Suppressor macrophage treated with lipopolysaccharide for 1 hour (primary cell): ENCODE measurements around the gene CCDC91.

Source experiments
- DNase-seq, 3 donors: peaks; one replicate each; pipeline ENCODE4 v3.0.0-alpha.2; 2020 to 2022

CCDC91 gene, protein sequence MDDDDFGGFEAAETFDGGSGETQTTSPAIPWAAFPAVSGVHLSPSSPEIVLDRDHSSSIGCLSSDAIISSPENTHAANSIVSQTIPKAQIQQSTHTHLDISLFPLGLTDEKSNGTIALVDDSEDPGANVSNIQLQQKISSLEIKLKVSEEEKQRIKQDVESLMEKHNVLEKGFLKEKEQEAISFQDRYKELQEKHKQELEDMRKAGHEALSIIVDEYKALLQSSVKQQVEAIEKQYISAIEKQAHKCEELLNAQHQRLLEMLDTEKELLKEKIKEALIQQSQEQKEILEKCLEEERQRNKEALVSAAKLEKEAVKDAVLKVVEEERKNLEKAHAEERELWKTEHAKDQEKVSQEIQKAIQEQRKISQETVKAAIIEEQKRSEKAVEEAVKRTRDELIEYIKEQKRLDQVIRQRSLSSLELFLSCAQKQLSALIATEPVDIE

DNA sequence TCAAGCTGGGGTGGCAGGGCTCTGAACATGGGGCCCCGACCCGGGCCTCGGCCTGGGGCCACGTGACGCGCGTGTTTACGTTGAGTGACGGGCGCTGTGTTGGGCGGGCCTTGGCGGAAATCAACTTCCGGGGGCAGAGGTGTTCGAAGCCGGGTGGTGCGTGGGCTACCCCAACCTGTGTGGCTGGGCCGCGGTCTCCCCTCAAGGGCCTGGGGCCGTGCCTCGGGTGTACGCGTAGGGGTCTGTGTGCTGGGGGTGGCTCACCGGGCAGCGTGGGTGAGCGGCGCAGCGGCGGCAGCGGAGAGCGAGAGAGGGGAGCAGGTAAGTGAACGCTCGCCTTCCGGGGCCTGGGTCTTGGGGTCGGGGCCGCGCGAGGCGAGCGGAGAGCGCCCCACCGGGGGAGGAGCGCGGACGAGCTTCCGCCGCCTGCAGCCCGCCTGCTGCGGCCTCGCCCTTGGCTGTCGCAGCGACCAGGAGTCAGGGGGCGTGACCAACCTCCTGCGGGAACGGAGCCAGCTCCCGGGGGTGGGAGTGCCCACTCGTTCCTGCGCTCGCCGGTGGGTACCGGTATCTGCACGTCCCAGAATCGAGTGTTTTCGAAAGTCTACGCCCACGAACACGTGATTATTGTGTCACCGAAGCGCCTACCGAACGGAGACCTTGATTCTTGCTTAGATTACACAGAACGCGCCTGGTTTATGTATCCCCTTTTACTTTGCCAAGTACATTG lies at the start of gene CCDC91:
Gene CCDC91 (plus strand): TSS at position 136 of the 730 bp plus-strand sequence. CDS start 66,760 bp downstream, outside the sequence.
- peak; percentile 81 to 85 (median 84) for DNase-seq

GRCh38 chr12:28144059-28144458 lies 46.2 kb upstream of the CCDC91 start:
- no peak for DNase-seq

DNA sequence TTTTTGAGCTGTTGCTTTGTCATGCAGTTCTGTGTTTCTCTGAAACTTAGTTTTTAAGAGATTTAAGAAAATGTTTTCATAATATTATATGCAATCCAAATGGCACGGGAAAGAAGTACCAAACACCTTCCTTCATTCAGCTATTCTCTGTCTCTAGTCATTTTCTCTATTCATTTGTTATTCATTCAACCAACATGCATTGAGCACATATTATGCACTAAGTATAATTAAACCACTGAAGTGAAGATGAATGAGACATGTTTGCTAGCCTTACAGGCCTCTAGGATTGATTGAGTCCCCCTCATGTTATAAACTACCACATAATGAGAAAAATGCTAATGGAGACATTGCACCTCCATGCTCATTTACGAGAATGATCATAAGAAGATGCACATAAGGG lies 45.7 kb upstream of the CCDC91 start:
- DNase-seq = no peak

DNA sequence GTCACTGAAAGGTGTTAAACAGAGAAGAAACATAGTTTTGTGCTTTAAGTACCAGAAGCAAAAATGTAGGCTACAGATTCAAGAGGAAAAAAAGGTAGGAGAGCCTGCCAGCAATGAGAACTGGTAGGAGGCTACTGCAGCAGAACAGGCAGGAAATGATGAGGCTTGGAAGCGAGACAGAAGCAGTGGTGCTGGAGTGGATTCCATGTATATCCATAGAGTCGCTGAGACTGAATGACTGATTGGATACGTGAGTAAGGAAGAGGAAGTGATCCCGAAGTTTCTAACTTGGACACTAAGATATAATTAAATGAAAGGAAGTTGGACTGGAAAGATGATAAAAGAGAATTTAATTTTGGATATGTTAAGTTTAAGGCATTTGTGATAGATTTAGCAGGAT lies 45.0 kb upstream of the CCDC91 start:
- DNase-seq = no peak

GRCh38 chr12:28149279-28149678 lies 41.0 kb upstream of the CCDC91 start:
- no peak for DNase-seq

- no peak for DNase-seq
Observed at GRCh38 chr12:28156362-28156761, 33.9 kb upstream of the CCDC91 start.

DNA sequence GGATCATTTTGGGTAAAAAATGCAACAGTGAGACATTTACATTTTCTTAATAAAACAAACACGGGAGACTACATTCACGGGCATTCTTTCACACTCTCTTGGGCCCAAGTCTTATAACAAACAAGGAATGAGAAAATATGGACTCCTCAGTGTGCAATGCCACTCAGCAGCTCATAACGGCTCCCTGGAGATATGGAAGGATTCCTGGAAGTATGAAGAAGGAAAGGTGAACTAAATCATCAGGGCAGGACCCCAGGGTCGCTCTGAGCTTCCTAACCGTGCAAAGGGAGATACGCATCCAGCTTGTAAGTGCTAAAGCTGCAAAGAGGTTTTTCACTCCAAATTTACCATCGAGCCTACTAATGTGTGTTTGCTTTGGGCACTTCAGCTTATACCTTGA lies 33.5 kb upstream of the CCDC91 start:
- DNase-seq = no peak

GRCh38 chr12:28158353-28158752 lies 31.9 kb upstream of the CCDC91 start:
- DNase-seq = no peak

GRCh38 chr12:28159688-28160087 lies 30.6 kb upstream of the CCDC91 start:
- no peak for DNase-seq

DNA sequence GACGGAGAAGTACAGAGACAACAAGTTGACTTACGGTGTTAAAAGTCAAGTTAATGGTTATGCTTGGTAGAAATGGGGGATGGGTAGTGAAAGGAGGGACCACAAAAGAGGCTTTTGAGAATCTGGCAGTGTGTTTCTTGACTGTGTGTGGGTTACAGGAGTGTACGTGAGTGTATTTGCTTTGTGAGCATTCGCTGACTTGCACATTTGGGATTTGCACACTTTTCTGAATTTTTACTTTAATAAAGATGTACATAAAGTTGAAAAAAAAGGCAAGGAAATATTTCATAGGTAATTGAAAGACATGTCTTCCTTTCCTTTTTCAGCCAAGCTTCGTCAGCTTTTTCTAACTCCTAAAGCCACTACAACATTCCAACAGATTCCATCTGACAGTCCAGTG lies 28.6 kb upstream of the CCDC91 start:
- no peak for DNase-seq

DNA sequence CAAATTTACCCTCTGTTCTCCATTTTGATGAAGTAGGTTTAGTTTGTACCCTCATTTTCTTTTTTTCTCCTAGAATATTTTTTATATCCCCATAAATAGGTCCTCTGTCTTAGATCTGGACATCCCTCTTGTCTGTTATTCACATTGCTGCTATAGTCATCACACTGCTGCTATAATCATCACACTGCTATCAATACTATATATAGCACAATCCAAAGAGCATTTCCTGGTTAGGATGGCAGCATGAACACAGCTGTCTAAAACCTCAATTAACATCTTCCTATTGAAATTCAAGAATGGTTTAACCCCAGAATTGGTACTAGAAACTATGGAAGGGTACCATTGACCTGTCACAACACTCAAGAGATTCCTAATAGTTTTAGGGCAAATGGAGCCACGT lies 27.6 kb upstream of the CCDC91 start:
- DNase-seq = no peak

DNA sequence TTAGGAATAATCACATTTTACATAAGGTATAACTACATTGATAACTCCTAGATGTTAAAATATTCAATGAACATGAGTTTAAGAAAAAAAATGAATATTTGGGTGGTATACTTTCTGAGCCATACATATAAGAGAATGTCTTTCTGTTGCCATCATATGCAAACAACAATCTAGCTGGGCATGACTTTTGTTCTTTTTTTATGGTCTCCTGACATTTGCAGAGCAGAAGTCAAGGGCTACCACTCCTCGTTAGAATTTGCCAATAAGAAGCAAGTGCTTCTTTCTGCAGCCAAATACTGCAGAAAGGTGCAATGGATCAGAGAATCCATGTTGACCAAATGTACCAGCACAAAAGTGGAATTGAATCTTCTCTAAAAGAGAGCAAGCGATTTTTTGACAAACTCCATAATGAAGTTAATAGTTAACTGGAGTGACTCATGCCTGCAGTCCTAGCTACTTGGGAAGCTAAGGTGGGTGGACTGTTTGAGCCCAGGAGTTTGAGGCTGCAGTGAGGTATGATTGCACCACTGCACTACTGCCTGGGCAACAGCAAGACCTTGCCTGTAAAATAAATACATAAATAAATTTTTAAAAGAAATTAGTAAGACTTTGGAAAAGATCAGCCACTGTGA lies 25.5 kb upstream of the CCDC91 start:
- no peak for DNase-seq

- DNase-seq = no peak
Observed at GRCh38 chr12:28167981-28168485, 22.2 kb upstream of the CCDC91 start.

DNA sequence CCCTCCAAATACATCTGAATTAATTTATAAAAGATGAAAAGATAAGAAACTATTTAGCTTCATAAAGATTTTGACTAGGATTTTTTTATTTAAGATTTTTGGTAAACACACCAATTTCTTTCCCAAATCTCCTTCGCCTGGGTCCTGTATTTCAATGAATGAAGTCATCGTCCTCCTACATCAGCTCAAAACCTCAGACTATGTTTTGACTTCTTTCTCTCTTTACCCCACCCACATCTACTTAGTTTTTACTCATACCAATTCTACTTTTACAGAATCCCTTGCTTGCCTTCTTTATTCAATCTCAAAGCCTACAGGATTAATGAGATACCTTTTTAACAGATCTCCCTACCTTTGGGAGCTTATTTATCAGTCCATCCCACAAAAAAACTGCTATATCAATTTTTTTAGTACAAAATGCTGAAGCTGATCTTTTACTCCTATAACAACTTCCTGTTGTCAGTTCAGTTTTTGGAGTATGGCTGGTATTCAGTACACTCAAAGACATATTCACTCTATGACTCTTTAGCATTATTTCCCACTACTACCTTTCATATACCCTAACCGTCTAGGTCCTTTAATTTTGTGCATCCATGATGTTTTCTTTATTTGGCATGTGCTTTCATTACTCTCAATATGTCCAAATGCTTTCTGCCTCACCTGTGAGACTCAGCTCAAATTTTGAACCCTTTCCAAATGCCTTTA lies 18.7 kb upstream of the CCDC91 start:
- no peak for DNase-seq

GRCh38 chr12:28172434-28173030 lies 17.7 kb upstream of the CCDC91 start:
- DNase-seq = peak in 1 of 3 donors; percentile 13

DNA sequence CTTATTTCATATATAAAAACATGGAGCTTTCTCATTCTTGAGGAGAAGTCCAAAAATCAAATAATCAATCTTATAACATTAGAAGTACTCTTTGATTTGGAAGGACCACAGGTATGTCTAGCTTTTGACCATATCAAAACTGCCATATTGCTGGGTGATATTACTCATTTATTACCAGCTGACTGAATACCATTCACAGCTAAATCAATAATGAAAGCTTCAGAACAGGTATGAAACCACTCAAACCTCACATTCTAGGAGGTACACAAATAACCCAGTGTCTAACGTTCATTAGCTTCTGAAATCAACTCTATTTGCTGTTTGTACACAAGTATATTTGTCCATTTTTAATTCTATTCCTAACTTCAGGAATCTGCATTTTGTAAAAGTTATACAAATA lies 16.8 kb upstream of the CCDC91 start:
- DNase-seq = no peak

DNA sequence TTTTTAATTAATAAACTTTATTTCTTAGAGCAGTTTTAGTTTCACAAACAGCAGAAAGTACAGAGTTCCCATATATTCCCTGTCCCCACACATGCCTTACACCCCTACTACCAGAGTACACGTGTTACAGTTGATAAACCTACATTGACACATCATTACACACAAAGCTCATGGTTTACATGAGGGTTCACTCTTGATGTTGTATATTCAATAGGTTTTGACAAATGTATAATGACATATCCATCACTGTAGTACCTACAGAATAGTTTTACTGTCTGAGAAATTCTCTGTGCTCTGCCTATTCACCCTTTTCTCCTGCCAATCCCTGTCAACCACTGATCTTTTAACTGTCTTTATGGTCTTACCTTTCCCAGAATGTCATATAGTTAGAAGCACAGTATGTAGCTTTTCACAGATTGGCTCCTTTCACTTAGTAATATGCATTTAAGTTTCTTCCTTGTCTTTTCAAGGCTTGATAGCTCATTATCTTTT lies 15.1 kb upstream of the CCDC91 start:
- DNase-seq = no peak

DNA sequence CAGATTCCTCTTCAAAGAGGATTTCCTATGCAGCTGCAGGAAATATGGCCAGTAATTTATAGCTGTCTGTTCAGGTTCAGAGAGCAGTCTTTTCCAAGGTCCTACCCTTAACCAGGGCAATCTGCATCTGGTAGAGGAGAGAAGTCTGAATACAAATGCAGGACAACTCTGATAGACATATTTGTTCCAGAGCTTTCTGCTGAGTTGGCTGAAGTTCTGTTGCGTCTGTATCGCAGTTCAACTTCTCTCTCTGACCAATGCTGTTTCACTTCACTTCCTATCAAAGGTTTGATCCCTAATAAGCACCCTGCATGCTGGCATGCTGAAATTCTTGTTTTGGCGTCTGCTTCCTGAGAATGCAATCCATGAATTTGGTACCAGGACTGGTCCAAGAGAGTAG lies 14.0 kb upstream of the CCDC91 start:
- DNase-seq = no peak

DNA sequence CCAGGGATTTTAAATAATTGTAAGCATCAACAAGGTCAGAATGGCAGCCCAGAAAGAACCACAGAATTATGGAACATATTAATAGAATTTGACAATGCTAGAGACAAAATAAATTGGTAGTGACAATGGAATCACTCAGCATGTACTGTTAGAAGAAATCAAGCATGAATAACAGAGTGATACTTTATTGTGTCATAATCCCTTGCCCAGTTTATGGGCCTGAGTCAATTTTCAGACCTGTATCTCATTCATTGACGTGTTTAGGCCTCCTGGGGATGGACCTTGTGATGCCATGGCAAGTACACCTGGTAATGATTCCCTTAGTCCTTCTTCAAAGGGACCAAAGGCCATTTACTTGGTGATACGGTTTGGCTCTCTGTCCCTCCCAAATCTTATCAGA lies 12.8 kb upstream of the CCDC91 start:
- DNase-seq = no peak

DNA sequence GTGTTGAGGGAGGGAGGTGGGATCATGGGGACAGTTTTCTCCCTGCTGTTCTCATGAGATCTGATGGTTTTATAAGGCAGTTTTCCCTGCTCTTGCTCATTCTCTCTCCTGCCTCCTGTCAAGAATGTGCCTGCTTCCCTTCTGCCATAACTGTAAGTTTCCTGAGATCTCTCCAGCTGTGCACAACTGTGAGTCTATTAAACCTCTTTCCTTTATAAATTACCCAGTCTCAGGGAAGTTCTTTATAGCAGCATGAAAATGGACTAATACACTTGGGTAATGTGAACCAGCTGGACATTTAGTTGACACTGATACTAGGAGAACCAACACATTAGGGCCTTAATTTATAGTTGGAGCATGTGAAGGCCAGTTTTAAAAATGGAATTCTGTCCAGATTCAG lies 12.4 kb upstream of the CCDC91 start:
- DNase-seq = no peak

DNA sequence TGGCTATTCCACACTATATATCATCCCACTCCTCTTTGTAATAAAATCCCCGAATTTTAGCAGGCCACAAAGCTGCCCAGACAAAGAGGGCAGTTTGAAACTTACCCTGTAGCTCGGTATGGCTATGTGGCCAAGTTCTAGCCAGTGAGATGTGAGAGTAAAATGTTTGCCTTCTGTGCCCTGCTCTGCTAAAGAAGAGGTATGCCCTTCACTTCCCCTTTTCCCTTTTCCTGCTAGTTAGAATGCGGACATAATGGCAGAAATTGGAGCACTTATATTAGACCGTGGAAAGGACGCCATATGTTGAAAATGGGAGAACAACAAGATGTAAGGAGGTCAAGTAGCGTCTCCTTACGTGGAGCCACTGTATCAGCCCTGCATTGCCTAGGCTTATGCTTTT lies 11.5 kb upstream of the CCDC91 start:
- DNase-seq = no peak

DNA sequence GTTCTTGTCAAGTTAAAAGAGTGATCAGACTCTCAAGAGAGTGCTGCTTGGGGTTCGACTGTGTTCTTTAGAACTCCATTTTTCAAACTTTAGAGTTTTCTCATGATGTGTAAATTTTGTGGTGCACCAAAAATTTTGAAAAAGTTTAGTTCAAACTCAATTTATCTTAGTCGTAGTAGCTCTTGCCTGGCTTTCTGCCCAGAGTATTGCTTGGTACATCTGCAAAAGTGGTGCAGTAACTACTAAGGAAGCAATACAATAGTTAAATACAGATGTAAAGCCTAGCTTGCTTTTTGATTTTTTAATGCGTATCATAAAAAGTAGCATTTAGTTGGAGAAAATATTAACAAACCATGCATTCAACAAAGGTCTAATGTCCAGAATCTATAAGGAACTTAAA lies 9.5 kb upstream of the CCDC91 start:
- DNase-seq = no peak
